NCI-H2029 (cell line): ENCODE results near the gene THOP1.

Experiments
- DNase-seq: peaks from one replicate; lab custom pipeline; 2025; lab: John Stamatoyannopoulos, UW

Gene THOP1

DNA sequence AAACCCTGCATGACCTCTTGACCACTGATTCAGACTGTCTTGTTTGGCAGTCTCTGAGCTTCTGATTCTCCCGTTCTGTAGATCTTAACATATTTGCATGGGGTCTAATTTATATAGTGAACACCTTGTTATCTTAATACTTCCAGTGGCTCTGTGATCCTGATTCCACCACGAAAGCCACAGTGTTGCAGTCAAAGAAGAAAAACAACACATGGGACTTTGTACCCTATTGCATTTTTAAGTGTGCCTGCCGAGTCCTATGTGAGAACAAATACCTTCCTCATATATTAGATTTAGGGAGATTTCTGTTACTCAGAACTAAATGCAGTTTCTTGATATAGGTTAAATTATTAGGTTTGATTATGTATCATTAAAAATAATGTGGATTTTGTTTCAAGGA is 69.5 kb downstream of the THOP1 start:
- no peak for DNase-seq

GRCh38 chr19:2856457-2857050 is 71.3 kb downstream of the THOP1 start:
- no peak for DNase-seq

DNA sequence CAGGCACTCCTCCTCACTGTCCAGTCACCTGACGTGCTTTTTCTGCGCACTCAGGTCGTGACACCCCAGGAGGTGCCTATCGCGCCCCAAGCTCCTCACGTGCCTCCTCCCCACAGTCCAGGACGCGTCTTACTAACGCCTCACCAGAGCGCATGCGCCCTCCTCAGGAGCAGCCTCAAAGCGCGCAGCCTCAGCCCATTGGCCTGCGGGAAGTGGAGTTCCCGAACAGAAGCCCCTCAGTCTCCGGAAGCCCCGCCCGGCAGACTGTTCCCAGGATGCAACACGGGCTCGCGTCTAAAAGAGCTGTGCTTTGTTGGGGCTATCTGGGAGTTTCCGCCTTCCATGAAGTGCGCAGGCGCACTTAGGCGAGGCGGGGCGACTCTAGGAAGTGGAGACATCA is 73.6 kb downstream of the THOP1 start:
- DNase-seq: no peak

DNA sequence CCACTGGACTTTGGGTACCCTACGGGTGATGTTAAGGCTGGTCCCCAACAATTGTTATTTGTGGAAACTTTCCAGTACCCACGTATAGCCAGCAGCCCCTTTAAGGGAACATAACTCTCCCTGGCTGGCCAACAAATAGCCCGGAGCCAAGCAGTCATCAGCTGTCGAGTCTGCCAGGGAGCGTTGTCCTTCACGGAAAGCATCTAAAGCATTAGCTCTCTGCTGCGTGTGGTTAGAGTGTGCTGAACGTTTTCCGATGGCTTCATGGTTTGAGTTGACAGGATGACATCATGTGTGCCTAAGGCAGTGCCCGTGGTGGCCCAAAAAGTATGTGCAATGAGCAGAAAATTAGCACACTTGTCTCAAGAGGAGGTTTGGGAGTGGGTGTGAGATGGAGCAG is 78.5 kb downstream of the THOP1 start:
- no peak for DNase-seq
